A673 (cell line): ENCODE measurements around the gene FAM163A. TPM values are rescaled to one million over a fixed set of nuclear protein-coding genes. Genes with fewer than 3 reads are reported as not detected.

Experiments
- BruUV-seq: library from RNA; stranded (reverse); fragments of 400-500 nt; replicated peaks from 2 replicates; lab custom pipeline; 2021; lab: Mats Ljungman, UMichigan
- CTCF ChIA-PET: fragments of 300-600 bp; sonication (Branson Sonifier 250); formaldehyde crosslinking; loops from one replicate; lab custom pipeline; 2022; ENCODE audit warnings: antibody characterized with exemption; lab: Charles Lee
- POLR2A ChIA-PET: fragments of 300-600 bp; sonication (Branson Sonifier 250); formaldehyde crosslinking; loops from one replicate; lab custom pipeline; 2022; ENCODE audit warnings: antibody characterized with exemption; ENCODE audit not compliant: low non-redundant PET; lab: Charles Lee
- DNase-seq: peaks from one replicate; pipeline ENCODE4 v3.0.0-alpha.2; 2015; ENCODE audit warnings: low spot score
- H3K27ac ChIP-seq: fragments of 200-600 bp; sonication (generic); 2 replicates; pipeline ENCODE4 v1.5.1; 2016; ENCODE audit warnings: mixed run types, low read depth, mild to moderate bottlenecking, mixed read lengths, antibody characterized with exemption, low read length; ENCODE audit not compliant: poor library complexity, severe bottlenecking
- H3K27me3 ChIP-seq: fragments of 200-600 bp; sonication (generic); replicated peaks from 2 replicates; pipeline ENCODE4 v1.6.1; 2017; ENCODE audit warnings: mixed run types, low read depth, mild to moderate bottlenecking, mixed read lengths, antibody characterized with exemption, low read length; ENCODE audit not compliant: insufficient read depth, poor library complexity
- H3K36me3 ChIP-seq: fragments of 200-600 bp; sonication (generic); 2 replicates; pipeline ENCODE4 v1.6.1; 2016; ENCODE audit warnings: mixed run types, mild to moderate bottlenecking, mixed read lengths, antibody characterized with exemption, low read length; ENCODE audit not compliant: insufficient read depth, poor library complexity, severe bottlenecking
- H3K4me1 ChIP-seq: fragments of 200-600 bp; sonication (generic); 2 replicates; pipeline ENCODE4 v1.6.1; 2017; ENCODE audit warnings: mixed run types, mild to moderate bottlenecking, mixed read lengths, antibody characterized with exemption, low read length; ENCODE audit not compliant: insufficient read depth, poor library complexity, severe bottlenecking
- H3K4me3 ChIP-seq: fragments of 200-600 bp; sonication (generic); 2 replicates; pipeline ENCODE4 v1.5.1; 2016; ENCODE audit warnings: low read depth, mixed run types, mild to moderate bottlenecking, mixed read lengths, low read length; ENCODE audit not compliant: poor library complexity, severe bottlenecking
- H3K9me3 ChIP-seq: fragments of 200-600 bp; sonication (generic); 2 replicates; pipeline ENCODE4 v1.6.1; 2016; ENCODE audit warnings: mixed run types, low read depth, mild to moderate bottlenecking, mixed read lengths, antibody characterized with exemption, low read length; ENCODE audit not compliant: poor library complexity, severe bottlenecking
- EZH2 ChIP-seq: fragments of 200-600 bp; sonication (generic); IDR thresholded peaks from 2 replicates; pipeline ENCODE4 v1.6.1; 2017; ENCODE audit warnings: borderline replicate concordance, low read depth, mild to moderate bottlenecking, mixed read lengths, antibody characterized with exemption, low read length; ENCODE audit not compliant: poor library complexity, severe bottlenecking
- intact Hi-C: fragments of 100-400 bp; cut with micrococcal nuclease; formaldehyde crosslinking; loops from one replicate; pipeline ENCODE4 v1.10.0; 2022; ENCODE audit not compliant: unreplicated experiment
- total RNA-seq: library from RNA; stranded (reverse); gene quantifications from 2 replicates; pipeline ENCODE4 v1.2.3, GENCODE V29; 2021
- TF ChIP-seq, protein P1 (sequence below): fragments of 300-800, 200-600 bp; sonication (generic); conservative IDR thresholded peaks from 2 replicates; pipeline ENCODE4 v1.5.1; 2017; ENCODE audit warnings: low read depth, mild to moderate bottlenecking, antibody characterized with exemption, low read length, moderate library complexity, mixed read lengths

FAM163A gene
- total RNA-seq, 1 experiment from 2014 or later, result not detected

DNA sequence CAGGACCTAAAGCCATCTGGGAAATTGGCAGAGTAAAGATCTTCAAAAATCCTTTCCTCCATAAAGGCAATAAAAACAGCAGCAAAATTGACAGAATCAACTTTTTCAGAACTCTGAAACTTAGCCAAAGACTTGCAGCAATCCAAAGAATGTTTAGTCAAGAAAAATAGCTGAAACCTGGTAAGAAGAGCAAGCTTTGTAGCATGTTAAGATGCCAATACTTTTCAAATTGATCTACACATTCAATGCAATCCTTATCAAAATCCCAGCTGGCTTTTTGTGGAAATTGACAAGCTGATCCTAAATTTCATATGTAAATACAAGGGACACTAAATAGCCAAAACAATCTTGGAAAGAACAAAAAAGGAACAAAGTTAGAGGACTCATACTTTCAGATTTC, 23.8 kb upstream of the FAM163A start:
- Histone ChIP-seq H3K36me3 (no peaks in the 10 kb centered on the region), H3K9me3 (peaks cover 24% of the 10 kb centered on the region), H3K27ac (no peak overlapping the region), H3K4me3 (no peak overlapping the region), H3K4me1 (no peaks in the 10 kb centered on the region), H3K27me3 (no peaks in the 10 kb centered on the region)
- intact Hi-C loops, result no loop called here
- no TSS peak for BruUV-seq
- TF ChIP-seq, protein P1, sequence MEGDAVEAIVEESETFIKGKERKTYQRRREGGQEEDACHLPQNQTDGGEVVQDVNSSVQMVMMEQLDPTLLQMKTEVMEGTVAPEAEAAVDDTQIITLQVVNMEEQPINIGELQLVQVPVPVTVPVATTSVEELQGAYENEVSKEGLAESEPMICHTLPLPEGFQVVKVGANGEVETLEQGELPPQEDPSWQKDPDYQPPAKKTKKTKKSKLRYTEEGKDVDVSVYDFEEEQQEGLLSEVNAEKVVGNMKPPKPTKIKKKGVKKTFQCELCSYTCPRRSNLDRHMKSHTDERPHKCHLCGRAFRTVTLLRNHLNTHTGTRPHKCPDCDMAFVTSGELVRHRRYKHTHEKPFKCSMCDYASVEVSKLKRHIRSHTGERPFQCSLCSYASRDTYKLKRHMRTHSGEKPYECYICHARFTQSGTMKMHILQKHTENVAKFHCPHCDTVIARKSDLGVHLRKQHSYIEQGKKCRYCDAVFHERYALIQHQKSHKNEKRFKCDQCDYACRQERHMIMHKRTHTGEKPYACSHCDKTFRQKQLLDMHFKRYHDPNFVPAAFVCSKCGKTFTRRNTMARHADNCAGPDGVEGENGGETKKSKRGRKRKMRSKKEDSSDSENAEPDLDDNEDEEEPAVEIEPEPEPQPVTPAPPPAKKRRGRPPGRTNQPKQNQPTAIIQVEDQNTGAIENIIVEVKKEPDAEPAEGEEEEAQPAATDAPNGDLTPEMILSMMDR, result no peak
- no peak for TF ChIP-seq EZH2
- POLR2A ChIA-PET, result no interaction called here
- CTCF ChIA-PET, result no interaction called here
- DNase-seq, result no peak

DNA sequence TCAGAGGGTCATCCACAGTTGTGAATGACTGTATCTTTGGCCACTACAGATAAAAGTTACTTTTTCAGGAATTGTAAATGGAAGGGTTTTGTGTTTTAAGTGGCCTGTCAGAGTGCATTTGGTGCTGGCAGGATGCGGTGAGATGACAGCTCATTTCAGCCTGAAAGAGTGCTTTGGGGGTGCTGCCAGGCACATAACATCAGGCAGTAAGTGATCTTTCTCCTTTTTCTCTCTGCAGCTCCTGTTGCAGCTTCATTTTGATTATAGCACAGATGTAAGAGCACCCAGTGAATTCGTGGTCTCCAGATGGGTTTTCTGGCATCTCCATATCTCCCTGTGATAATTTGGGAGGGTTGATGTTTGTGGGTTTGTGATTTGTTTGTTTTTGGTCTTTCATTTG, 14.8 kb upstream of the FAM163A start:
- POLR2A ChIA-PET, result interaction anchor here (0.5 kb wide), 1 partner anchor 9 kb away, joined by 3 read pairs; no protein-coding TSS in a partner anchor
- no TSS peak for BruUV-seq
- Histone ChIP-seq H3K27ac (no peak overlapping the region), H3K36me3 (no peaks in the 10 kb centered on the region), H3K4me1 (no peaks in the 10 kb centered on the region), H3K27me3 (peaks cover 52% of the 10 kb centered on the region), H3K4me3 (no peak overlapping the region), H3K9me3 (no peaks in the 10 kb centered on the region)
- intact Hi-C loops, result no loop called here
- TF ChIP-seq, protein P1, result no peak
- no peak for TF ChIP-seq EZH2
- CTCF ChIA-PET, result no interaction called here
- no peak for DNase-seq

DNA sequence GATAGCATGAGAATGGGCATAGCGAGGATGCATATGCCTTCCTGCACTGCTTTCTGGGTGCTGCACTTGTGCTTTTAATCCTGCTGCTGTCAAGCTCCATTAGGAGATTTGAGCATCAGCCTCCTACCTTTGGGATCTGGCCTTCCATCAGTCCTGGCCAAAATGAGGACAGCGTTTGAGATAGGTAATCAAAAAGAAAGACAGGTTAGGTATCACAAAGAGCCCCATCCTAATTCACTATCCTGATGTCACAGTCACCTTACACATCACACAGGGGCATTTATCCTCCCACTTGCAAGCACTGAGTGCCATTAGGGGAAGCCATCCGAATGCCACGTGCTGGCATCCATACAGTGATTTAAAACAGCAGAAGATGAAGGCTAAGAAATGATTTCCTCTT, 13.2 kb upstream of the FAM163A start:
- no peaks in the 10 kb centered on the region for H3K36me3 ChIP-seq
- intact Hi-C loops, result no loop called here
- no peak for DNase-seq
- no peaks in the 10 kb centered on the region for H3K9me3 ChIP-seq
- CTCF ChIA-PET, result interaction anchor here (0.6 kb wide), 1 partner anchor 684 kb away, joined by 3 read pairs; no protein-coding TSS in a partner anchor
- TF ChIP-seq, protein P1, result no peak
- TF ChIP-seq EZH2, result no peak
- peaks cover 54% of the 10 kb centered on the region for H3K27me3 ChIP-seq
- POLR2A ChIA-PET, result no interaction called here
- no peak overlapping the region for H3K4me3 ChIP-seq
- H3K4me1 ChIP-seq, result no peaks in the 10 kb centered on the region
- no peak overlapping the region for H3K27ac ChIP-seq
- BruUV-seq, result no TSS peak
